Activated T-cell treated with anti-CD3 and anti-CD28 coated beads for 1 hour (primary cell): ENCODE measurements around the gene RHBDD3.

Source experiments
- DNase-seq: peaks from one replicate; pipeline ENCODE4 v3.0.0-alpha.2; 2020; ENCODE audit warnings: low read depth

Gene RHBDD3

DNA sequence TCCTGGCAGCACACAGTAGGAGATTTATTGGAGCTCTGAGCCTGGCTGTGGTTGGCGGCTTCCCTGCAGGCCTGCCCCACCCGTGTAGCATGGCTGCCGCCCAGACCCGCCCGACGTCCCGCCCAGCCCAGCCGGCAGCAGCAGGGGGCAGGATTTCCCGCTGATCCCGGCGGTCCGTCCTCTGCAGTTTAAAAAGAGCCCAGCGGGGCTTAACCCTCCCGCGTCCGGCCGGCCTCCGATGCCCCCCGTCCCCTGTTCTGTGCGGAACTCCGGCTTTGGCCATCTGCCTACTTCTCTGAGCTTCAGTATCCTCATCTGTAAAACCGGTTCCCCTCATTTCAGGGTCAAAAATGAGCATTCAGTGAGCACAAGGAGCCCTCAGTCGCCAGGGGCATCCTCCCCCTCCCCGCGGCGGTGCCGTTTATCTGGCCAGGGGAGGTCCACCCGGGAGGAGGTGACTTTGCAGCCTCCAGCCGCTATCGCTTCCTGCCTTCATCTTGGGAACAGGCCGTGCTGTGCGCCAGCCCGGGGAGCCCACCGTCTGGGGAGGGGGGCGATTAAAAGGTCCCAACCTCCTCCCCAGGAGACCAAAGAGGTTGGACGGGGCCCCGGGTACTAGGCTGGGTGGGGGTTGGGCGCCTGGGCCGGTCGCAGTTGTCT lies 38.5 kb upstream of the RHBDD3 start, which contains the start of gene GAS2L1:
Gene GAS2L1 (plus strand): TSS at position 476 of the 660 bp plus-strand sequence. CDS start 1,456 bp downstream, outside the sequence.
- DNase-seq = peak; percentile 27

DNA sequence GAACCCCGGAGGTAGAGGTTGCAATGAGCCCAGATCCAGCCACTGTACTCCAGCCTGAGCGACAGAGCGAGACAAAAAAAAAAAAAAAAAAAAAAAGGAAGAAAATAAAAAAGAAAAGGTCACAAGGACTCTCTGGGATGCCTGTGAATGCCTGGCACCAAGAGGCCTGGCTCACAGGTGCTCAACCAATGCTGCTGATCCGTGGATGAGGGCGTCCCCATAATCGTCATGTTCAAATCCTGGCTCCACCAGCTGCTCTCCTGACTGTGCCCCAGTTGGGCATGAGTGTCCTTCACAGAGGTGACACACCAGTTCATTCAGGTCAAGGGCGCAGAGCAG lies 38.0 kb upstream of the RHBDD3 start:
- DNase-seq = no peak

DNA sequence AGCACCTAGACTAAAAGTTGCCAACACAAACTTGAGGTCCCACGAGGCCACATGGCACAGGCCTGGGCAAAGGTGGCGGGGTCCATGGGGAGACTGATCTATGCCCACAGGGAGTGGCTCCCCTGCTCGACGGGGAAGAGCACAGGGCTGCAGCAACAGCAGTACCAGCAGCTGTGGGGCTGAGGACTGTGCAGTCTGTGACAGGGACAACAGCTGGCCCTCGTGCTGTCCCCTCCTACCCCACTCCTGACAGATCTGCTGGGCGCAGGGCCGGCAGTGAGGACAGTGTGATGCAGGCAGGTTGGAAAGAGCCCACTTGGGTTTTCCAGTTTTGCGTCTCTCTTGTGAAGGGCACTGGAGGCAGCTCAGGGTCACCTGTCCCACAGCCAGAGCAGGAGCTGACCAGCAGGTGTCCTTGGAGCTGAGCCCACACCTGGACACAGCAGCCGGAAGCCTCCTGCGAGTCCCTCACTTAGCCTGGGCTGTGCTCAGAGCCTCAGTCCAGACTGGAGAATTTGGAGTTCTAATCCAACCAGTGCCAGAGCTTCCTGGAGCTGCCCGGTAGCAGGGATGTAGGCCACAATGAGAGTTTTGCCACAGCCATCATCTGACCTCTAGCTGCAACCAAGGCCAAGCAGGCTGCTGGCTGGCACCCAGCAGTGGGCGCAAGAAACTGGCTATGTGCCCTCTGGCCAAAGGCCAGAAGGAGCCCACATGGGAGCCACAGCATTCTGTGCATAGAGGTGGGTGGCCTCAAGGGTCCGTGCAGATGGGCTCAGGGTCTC lies 35.1 kb upstream of the RHBDD3 start:
- DNase-seq = no peak

DNA sequence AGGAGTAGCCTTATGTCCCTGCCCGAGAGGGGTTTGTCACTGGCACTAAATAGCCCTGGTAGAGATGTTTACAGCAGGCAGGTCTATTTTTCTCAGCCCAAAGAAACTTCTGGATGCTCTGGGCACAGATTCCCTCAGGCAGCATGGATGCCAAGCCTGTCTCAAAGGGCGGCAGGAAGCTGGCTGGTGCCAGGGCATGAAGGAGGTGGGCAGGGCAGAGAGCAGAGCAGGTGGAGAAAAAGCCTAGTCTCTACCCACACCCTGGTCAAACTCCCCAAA lies 34.6 kb upstream of the RHBDD3 start:
- DNase-seq = no peak

DNA sequence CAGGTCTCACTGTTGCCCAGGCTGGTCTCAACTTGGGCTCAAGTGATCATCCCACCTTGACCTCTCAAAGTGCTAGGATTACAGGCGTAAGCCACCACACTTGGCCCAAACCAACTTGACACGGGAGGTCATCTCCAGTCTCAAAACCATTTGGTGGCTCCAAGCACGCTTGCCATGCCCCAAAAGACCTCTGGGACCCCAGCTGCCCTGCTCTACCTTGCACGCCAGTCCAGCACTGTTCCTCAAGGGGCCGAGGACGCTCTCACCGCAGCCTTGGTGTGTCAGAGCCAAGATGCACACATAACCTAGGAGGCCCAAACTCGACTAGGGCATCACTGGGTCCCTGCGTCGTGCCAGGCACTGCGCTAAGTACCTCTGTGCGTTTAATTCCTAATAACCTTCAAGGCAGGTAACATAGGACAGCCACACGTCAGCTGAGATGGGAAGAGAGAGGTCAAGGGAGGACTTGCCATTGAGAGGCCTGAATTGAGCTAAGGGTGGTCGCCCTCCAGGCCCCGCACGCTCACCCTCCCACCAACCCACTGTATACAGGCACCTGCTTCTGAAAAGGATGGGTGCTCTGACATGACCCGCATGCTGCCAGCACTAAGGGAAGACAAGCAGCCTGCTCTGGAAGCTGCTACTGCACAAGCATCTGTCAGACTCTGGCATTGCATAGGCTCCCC lies 34.1 kb upstream of the RHBDD3 start:
- DNase-seq = no peak

DNA sequence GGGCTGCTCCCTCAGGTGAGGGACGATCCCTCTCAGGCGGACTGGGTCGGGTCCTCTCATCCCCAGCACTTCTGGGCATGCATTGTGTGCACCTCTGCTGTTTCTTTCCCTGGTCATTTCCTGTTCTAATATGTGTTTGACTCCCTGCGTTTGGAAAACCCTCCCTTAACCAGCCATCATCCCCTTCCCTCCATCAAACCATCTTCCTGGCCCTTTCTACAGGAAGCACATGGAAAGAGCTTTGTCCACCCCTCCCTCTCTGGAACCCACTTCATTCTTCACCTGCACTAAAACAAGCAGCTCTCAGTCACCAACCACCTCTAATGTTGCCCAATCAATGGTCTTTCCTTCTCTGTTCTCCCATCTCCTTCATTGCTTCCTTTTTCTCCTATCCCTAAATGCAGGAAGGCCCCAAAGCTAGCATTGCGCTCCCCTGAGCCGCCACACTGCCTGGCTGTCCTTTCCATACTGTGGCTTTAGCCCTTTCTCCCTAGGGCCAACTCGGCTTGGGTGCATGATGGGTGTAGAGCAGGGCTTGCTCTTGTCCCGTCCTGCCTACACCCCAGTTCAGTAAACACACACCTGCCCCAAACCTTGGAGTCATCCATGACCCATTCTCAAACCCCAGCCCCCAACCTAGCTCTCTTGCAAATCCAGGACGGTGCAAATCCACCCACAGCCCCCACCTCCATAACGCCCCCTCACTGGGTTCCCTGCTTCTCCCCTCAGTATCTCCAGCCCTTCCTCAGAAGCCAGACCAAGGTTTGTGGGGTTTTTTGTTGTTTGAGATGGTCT lies 33.2 kb upstream of the RHBDD3 start:
- DNase-seq = no peak

DNA sequence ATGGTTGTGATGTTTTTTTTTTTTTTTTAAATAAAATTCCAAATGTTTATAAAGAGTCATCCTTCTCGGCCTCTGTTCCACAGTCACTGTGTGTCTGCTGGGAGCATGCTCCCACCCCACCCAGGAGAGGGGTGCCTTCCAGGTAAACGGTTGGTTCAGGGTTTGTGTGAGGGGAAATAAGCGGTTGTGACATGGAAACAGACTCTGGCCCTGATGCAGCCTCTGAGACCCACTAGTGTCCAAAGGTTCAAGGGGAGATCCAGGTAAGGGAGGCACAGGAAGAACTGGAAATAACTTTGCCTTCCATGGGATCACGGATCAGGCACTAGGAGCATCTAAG lies 32.7 kb upstream of the RHBDD3 start:
- no peak for DNase-seq

DNA sequence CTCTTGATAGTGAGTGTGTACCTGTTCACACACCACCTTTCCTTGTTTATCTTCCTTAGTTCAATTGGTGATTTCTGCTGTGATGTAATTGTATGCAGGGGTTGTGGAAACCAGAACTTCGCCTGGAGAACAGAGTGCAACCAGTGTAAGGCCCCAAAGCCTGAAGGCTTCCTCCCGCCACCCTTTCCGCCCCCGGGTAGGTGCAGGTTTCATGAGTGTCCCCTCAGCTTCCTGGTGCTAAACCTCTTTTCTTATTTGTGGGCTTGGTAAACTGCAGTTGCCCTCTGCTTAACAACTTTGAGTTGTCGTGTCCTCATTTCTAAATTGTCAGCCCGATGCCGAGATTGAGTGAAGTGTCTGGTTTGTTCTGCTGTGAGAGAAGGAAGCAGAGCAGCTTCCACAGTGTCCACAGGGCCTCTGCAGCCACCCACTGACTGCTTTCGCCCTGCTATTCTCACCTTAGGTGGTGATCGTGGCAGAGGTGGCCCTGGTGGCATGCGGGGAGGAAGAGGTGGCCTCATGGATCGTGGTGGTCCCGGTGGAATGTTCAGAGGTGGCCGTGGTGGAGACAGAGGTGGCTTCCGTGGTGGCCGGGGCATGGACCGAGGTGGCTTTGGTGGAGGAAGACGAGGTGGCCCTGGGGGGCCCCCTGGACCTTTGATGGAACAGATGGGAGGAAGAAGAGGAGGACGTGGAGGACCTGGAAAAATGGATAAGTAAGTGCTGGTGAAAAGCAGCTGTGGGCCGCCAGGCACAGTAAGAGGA lies 31.5 kb upstream of the RHBDD3 start:
- no peak for DNase-seq

DNA sequence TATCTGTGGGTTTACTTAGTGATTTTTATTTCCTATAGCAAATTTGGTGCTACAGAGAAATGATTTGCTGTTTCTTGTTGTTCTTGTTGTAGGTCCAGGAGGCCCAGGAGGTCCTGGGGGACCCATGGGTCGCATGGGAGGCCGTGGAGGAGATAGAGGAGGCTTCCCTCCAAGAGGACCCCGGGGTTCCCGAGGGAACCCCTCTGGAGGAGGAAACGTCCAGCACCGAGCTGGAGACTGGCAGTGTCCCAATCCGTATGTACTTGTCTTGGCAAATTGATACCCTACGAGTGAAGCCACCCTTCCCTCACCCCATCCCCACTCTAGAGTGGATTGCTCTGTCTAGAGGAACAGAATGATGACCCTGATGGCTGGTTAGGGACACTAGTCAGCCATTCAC lies 30.9 kb upstream of the RHBDD3 start:
- DNase-seq = no peak

DNA sequence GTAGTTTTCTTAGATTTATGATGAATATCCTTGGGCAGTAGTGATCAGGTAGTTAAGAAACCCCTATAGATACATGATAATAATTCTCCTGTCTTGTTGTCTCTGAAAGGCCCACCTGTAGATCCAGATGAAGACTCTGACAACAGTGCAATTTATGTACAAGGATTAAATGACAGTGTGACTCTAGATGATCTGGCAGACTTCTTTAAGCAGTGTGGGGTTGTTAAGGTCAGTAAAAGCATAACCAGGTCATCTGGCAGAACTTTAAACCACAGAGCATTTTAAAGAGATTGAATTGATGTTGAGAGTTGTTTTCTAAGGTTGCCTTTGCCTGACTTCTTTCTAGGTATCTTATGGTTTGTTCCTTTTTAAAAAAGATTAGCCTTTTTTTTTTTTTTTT lies 24.6 kb upstream of the RHBDD3 start:
- DNase-seq = no peak

DNA sequence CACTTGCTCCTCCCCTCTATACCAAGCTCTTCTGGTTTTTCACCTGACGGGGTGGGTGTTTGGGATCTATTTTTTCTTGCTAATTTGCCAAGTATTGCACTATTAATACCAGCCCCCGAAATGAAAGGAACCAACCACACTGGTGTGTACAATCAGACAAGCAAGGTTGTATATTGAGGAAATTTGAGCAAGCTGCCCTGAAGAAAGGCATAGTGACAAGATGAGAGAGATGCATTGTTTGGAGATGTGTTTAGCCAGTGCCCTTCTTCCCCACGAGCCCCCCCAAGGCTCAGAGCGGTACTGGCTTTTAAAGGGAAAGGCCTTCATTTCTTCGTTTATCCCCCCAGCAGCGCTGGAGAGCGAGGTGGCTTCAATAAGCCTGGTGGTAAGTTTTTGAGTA lies 23.4 kb upstream of the RHBDD3 start:
- no peak for DNase-seq

DNA sequence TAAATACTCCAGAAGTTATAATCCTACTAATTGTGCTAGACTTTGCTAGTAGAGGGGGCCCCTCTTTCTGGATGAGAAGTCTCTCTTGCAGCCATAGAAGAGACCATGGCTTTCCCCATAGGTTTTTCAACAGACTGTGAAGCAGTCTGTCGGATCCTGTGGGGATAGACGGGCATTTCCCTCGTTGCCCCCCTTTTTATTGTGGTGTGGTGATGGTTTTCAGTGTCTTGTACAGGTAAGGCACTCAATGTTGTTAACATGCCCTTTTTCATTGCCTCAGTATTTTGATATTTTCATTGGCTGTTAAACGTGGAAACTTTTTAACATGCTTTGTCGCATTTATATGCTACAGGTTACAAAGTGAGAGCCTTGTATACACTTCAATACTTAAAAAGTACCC lies 22.3 kb upstream of the RHBDD3 start:
- no peak for DNase-seq

DNA sequence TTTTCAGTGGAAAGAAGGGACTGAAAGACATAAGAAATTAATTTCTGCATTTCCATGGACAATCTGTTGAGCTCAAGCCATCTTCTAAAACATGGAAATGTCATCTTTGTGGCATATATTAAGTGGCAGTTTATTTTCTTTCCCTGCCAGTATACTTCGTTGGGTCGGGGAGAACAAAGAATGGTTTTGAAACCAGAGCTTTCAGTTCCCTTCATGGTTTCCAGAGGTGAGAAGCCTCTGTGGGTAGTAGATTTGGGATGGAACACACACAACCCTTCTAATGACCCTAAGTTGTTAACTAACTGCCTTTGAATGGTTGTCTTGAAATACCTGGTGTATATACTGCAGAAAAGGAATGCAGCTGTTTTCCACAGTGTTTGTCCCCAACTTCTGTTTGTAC lies 21.1 kb upstream of the RHBDD3 start:
- no peak for DNase-seq

DNA sequence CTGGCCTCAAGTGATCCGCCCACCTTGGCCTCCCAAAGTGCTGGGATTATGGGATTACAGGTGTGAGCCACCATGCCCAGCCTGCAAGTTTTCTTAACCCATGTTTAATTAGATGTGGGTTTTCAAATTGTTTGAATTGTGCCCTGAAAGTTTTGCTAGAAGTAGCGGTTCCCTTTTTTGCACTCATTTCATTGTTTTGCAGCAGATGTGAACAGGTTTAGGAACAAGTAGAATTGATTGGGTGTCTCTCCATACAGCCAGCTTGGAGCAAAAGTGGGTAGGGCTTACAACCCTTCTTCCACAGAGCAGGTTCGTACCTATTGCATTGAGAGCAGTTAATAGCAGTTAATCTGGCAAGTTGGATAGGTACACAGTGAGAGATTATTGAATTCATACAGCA lies 16.4 kb upstream of the RHBDD3 start:
- DNase-seq = no peak

DNA sequence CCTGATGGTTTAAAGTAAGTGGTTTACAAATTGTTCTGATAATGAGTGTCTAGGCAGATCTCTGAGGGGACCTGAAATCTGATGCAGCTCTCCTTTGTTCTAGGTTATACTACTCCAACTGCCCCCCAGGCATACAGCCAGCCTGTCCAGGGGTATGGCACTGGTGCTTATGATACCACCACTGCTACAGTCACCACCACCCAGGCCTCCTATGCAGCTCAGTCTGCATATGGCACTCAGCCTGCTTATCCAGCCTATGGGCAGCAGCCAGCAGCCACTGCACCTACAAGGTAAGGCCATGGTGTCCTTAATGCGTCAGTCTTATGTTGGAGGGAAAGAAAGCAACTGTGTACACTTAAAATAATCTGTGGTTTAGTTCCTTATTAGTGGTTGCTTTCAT lies 10.1 kb upstream of the RHBDD3 start:
- no peak for DNase-seq

DNA sequence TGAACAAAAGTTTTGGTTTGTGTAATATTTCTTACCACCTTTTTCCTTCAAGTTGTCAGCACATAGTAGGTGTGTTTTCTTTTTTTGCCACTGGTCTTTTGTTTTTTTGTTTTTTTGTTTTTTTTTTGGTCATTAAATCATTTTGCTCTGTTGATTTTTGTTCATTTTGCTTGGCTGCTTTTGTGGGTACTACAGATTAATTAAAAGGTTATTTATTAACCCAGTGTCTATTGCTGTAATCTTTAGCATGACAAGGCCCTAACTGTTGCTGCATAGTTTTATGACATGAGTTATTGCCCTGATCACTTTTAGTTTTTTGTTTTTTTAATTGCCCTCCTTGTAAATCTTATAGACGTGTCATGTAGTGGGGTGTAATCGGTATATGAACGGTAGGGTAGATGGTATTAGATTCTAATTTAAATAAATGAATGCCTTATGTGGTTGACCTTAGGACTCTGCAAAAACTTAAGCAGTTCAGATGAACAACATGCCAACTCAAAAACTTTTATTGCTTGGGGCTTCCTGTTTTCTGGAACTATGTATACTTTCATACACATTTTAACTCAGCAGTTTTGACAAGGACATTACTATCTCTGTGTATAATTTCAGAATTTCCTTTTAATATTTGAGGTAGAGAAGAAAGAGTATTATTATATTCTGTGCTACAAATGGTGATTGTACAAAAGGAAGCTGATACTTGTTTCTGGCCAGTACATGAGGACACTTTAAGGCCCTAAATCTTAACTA lies 8.2 kb upstream of the RHBDD3 start:
- DNase-seq = no peak

DNA sequence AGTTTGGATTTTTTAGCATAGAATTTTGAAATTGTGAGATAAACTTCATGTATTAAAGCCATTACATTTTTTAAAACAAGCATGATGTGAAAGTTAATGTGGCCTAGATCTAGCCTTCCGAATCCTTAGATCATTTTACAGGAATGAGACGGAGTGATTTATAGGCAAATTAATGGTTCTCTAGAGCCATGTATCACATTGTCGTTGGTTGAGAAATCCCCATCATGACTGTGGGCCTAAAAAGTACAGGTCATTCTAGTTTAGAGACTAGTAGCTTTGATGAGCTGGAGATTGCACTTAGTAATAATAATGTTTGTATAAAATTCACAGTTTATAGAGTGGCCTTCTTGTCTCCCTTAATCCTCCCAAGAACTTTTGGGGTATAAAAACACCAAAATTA lies 7.4 kb upstream of the RHBDD3 start:
- DNase-seq = no peak

DNA sequence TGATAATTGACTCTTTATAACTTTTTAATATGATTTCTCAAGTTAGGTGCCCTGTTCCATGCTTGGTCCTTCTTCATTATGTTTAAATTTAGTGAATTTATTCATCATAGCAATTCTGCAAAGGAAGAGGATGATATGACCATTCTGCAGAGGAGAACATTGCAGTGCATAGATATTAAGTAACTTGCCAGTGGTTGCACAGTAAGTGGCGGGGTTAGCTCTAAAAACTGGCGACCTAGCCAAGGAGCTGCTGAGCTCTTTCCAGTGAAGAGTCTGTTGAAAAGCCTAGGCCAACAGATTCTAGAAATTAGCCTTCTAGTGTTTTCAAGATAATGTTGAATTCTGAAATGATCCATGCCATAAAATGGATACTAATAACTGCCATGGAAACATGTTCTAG lies 4.8 kb upstream of the RHBDD3 start:
- no peak for DNase-seq

DNA sequence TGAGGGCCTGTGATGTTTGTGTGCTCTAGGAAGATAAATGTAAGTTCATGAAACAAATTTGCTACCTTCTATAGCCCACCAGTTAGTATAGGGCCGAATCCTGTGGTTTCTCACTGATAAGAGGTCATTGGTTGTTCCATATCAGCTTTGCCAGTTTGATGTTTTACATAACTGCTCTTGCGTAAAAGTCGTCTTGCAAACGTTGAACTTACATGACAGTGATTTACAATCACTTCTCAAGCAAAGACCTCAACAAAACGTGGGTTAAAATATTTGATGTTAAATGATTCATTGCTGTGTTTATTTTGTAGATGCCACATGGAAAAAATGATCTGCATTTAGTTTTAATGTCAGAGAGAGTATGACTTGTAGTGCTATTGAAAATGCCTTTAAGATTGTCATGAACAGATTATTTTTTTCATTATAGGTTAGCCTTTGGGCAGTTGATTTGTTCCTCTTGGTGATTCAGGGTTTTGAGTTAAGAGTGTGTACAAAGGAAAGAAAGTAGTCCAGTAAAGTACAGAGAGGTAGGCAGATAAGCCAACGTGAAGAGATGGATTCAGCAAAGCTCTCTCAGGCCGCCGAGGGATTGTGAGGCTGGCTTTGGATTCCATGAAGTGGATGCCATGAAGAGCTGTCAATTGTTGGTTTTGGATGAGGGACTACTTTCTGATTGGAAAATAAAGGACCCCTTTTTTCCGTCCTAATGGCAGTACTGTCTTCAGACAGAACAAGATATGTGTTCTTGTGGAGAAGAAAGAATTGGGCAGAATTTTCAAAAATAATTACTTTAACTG lies 2.9 kb upstream of the RHBDD3 start:
- no peak for DNase-seq

DNA sequence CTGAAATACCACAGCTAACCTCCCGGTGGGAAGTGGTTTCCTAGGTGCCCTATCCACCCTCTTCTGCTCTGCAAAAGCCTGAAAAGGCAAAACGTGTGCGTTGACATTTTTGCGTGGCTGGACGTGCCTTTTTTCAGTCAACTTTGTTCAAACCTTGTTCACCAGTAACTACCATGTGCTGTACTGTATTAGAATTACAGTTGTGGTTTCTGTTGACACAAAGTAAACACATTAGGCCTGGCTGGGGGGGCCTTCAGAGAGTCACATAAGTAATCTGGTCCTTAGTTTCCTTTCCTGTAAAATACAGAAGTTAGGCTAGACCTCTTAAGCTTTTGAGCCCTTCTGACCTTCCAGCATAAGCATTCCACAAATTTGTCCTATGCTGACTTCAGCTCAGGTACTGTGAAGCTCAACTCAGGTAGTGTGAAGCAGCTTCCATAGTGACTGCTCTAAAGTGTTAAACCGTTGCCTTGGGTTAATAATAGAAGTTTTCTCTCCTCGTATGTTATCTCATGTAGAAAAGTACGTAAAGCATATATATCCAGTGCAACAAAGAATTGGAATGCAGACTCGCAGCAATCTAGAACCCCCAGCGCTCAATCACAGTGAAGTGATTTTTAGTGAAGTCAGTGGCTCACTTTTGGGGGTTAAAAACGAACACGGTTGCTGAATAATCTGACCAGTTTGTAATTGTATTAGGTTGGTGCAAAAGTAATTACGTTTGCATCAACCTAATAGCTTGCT lies 2.1 kb upstream of the RHBDD3 start:
- no peak for DNase-seq
